H1 (cell line): Measurements from ENCODE around the gene UHRF2.

Experiments used
- CEBPB ChIP-seq: IDR thresholded peaks from 2 replicates; pipeline ENCODE4 v1.6.1; 2012; ENCODE audit warnings: low read depth, low read length
- CTCF ChIP-seq, 3 experiments: IDR thresholded peaks; 1 replicate in 2 of 3; 2 replicates in 1 of 3; pipeline versions ENCODE4 v1.5.1 to v1.6.1; 2011; ENCODE audit warnings: low read length in 3 of 3, mild to moderate bottlenecking in 3 of 3, inconsistent platforms in 2 of 3, low read depth in 1 of 3, moderate library complexity in 1 of 3; ENCODE audit not compliant: insufficient read depth in 1 of 3; ENCODE audit errors: control extremely low read depth in 1 of 3
- EGR1 ChIP-seq: IDR thresholded peaks from 2 replicates; pipeline ENCODE4 v1.6.1; 2011; ENCODE audit warnings: low read depth, low read length, borderline replicate concordance
- EP300 ChIP-seq, 2 experiments: IDR thresholded peaks; 1 replicate in 1 of 2; 2 replicates in 1 of 2; pipeline ENCODE4 v1.6.1; 2011 to 2012; ENCODE audit warnings: low read depth in 2 of 2, low read length in 2 of 2, mild to moderate bottlenecking in 2 of 2, borderline replicate concordance in 1 of 2, inconsistent platforms in 1 of 2, moderate library complexity in 1 of 2
- EZH2 ChIP-seq: fragments of 200-600 bp; sonication (generic); IDR thresholded peaks from 2 replicates; pipeline ENCODE4 v1.7.1; 2012; ENCODE audit warnings: low read depth, mild to moderate bottlenecking, moderate library complexity, low read length, inconsistent platforms; ENCODE audit not compliant: severe bottlenecking
- GABPA ChIP-seq: IDR thresholded peaks from 2 replicates; pipeline ENCODE4 v1.6.1; 2011; ENCODE audit warnings: mild to moderate bottlenecking, low read length, moderate library complexity, borderline replicate concordance; ENCODE audit not compliant: insufficient read depth
- HDAC6 ChIP-seq: IDR thresholded peaks from one replicate; pipeline ENCODE4 v1.7.1; 2012; ENCODE audit warnings: low read depth, mild to moderate bottlenecking, inconsistent platforms, low read length, moderate library complexity
- KDM1A ChIP-seq: fragments of 200-600, 300-600 bp; sonication (generic); IDR thresholded peaks from 2 replicates; pipeline ENCODE4 v1.7.1; 2016; ENCODE audit warnings: mild to moderate bottlenecking, low read length, borderline replicate concordance
- POLR2A ChIP-seq, 2 experiments: IDR thresholded peaks; 1 replicate in 1 of 2; 2 replicates in 1 of 2; pipeline ENCODE4 v1.6.1; 2011; ENCODE audit warnings: low read depth in 2 of 2, low read length in 2 of 2, mild to moderate bottlenecking in 2 of 2; ENCODE audit errors: control extremely low read depth in 1 of 2
- POLR2AphosphoS5 ChIP-seq: IDR thresholded peaks from 2 replicates; pipeline ENCODE4 v1.6.1; 2011; ENCODE audit warnings: low read depth, low read length
- RAD21 ChIP-seq, 2 experiments: IDR thresholded peaks in 1 of 2; conservative IDR thresholded peaks in 1 of 2; 2 replicates each; pipeline ENCODE4 v1.6.1; 2011; ENCODE audit warnings: low read depth in 2 of 2, low read length in 2 of 2, improper control_type of control experiment in 1 of 2, inconsistent platforms in 1 of 2, mild to moderate bottlenecking in 1 of 2, moderate library complexity in 1 of 2
- TAF1 ChIP-seq: IDR thresholded peaks from 2 replicates; pipeline ENCODE4 v1.6.1; 2011; ENCODE audit warnings: mild to moderate bottlenecking, low read depth, low read length

- TF ChIP-seq POLR2A (IDR thresholded peaks at IDR 0.05; ENCODE audit: control extremely low read depth in 1 of 2, low read depth in 2 of 2, low read length in 2 of 2): no peak
- TF ChIP-seq POLR2AphosphoS5: no peak
- TF ChIP-seq RAD21 (IDR thresholded peaks at IDR 0.05 in 1 of 2, conservative IDR thresholded peaks at IDR 0.05 in 1 of 2; ENCODE audit: low read depth in 2 of 2, low read length in 2 of 2): no peak
- no peak for TF ChIP-seq EGR1
- no peak for TF ChIP-seq CTCF (IDR thresholded peaks at IDR 0.05; ENCODE audit: control extremely low read depth in 1 of 3, insufficient read depth in 1 of 3, low read depth in 1 of 3, low read length in 3 of 3)
- no peak for TF ChIP-seq EZH2
- no peak for TF ChIP-seq TAF1
- no peak for TF ChIP-seq EP300 (IDR thresholded peaks at IDR 0.05; ENCODE audit: borderline replicate concordance in 1 of 2, low read depth in 2 of 2, low read length in 2 of 2)
- no peak for TF ChIP-seq HDAC6
- TF ChIP-seq CEBPB: no peak
- no peak for TF ChIP-seq KDM1A
- TF ChIP-seq GABPA: no peak
These were observed 132.2 kb downstream of the UHRF2 start for GRCh38 chr9:6545017-6545691.
